ENCODE data around the gene NUCB1. TPM values are rescaled to one million over a fixed set of nuclear protein-coding genes. Genes with fewer than 3 reads are reported as not detected.
"Not testable (repeated sequence)": the region's sequence is repeated elsewhere in the genome, so short reads cannot be mapped to it uniquely, and the experiment has no call there.

NUCB1 gene
- polyA plus RNA-seq, 1 donor = 152 TPM

GRCh38 chr19:48874303-48875135 is 25.6 kb upstream of the NUCB1 start:
- no peak for DNase-seq (ENCODE audit: low read depth)

- DNase-seq (ENCODE audit: low read depth) = not testable (repeated sequence)
These were observed 23.8 kb upstream of the NUCB1 start for GRCh38 chr19:48876043-48876981.

- DNase-seq (ENCODE audit: low read depth) = no peak
These were observed 22.3 kb upstream of the NUCB1 start for GRCh38 chr19:48877855-48878195.

- DNase-seq (ENCODE audit: low read depth) = no peak
These were observed 21.7 kb upstream of the NUCB1 start for GRCh38 chr19:48878196-48879024.

GRCh38 chr19:48879025-48879637 is 21.0 kb upstream of the NUCB1 start:
- DNase-seq (ENCODE audit: low read depth) = no peak

GRCh38 chr19:48879696-48880095 is 20.4 kb upstream of the NUCB1 start:
- DNase-seq (ENCODE audit: low read depth) = not testable (repeated sequence)

GRCh38 chr19:48881741-48882657 is 18.1 kb upstream of the NUCB1 start:
- no peak for DNase-seq (ENCODE audit: low read depth)

GRCh38 chr19:48883726-48884125 is 16.4 kb upstream of the NUCB1 start:
- no peak for DNase-seq (ENCODE audit: low read depth)

GRCh38 chr19:48887861-48888612 is 12.1 kb upstream of the NUCB1 start:
- DNase-seq (ENCODE audit: low read depth) = no peak

GRCh38 chr19:48889496-48889895 is 10.6 kb upstream of the NUCB1 start:
- DNase-seq (ENCODE audit: low read depth) = not testable (repeated sequence)

- no peak for DNase-seq (ENCODE audit: low read depth)
These were observed 9.6 kb upstream of the NUCB1 start for GRCh38 chr19:48890551-48890950.

- DNase-seq (ENCODE audit: low read depth) = no peak
These were observed 4.9 kb upstream of the NUCB1 start for GRCh38 chr19:48895226-48895625.

- DNase-seq (ENCODE audit: low read depth) = no peak
These were observed 3.9 kb upstream of the NUCB1 start for GRCh38 chr19:48896191-48896720.

GRCh38 chr19:48897181-48897580 is 2.9 kb upstream of the NUCB1 start:
- DNase-seq (ENCODE audit: low read depth) = no peak

- not testable (repeated sequence) for DNase-seq (ENCODE audit: low read depth)
These were observed 744 bp upstream of the NUCB1 start for GRCh38 chr19:48899386-48899749.

GRCh38 chr19:48900477-48901406 is 630 bp downstream of the NUCB1 start:
- peak; percentile 16 for DNase-seq (ENCODE audit: low read depth)

- DNase-seq (ENCODE audit: low read depth) = not testable (repeated sequence)
These were observed 2.2 kb downstream of the NUCB1 start for GRCh38 chr19:48902291-48902690.

- DNase-seq (ENCODE audit: low read depth) = not testable (repeated sequence)
These were observed 3.7 kb downstream of the NUCB1 start for GRCh38 chr19:48903788-48904187.

Measured in forelimb muscle (tissue), 1 donor.